HUDEP-2 (cell line): ENCODE results near the gene METTL21C.

Source experiments
- DNase-seq, 76 experiments: peaks; one replicate each; lab custom pipeline; 2025; ENCODE audit not compliant: unreplicated experiment in 76 of 76; lab: John Stamatoyannopoulos, UW

METTL21C gene

GRCh38 chr13:102694937-102695336, at the start of gene METTL21C:
Gene METTL21C (minus strand): TSS chr13:102695044. CDS start chr13:102694498, 546 bp downstream.
- no peak for DNase-seq

DNA sequence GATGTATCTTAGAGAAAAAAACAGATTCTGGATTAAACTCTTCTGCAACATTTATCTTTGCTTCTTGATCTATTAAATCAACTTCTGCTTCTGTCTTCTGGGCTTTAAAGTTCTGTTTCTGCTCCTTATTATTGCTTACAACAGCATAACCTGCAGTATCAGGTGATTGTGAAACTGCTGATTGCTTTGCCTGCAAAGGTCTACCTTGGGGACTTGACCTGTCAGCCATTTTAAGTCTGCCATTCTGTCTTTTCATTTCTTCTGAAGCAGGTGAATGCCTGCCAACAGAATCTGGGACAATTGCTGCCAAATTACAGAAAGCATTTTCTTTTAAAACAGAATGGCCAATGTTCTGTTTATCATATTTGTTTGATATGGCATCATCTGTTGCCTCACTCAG, 47.7 kb upstream of the METTL21C start:
- no peak for DNase-seq

GRCh38 chr13:102742101-102742500, 47.3 kb upstream of the METTL21C start:
- DNase-seq, result no peak

DNA sequence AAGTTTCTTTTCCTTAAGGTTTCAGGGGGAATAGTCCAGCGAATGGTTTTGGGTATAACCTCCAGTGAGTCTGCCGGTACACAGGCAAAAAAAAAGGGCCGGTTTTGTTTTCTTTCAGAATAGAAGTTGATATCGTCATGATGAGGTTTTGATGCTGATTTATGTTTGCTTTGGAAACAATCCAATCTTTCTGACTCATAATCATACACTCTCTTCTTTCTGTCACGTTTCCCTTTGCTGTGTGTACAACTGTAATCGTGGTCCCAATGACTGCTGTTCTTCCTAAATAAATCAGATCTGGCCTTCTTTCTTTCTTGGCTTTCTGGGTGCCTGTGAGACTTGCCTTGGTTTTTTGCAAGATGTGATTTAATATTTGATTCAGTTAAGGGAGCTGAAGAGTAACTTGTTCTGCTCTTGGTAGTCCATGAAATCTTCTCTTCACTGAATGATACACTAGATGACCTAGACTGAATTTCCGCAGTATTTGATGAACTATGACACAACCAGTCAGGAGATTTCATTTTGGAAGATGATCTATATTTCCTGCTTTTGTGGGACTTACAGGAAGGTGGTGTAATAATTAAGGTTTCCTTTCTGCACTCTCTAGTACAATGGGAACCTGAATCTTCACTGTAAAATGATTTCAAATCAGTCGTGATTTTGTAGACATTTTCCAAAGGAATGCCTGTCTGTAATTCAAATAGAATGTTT, 34.9 kb upstream of the METTL21C start:
- peak in 1 of 76 experiments; percentile 5 for DNase-seq

DNA sequence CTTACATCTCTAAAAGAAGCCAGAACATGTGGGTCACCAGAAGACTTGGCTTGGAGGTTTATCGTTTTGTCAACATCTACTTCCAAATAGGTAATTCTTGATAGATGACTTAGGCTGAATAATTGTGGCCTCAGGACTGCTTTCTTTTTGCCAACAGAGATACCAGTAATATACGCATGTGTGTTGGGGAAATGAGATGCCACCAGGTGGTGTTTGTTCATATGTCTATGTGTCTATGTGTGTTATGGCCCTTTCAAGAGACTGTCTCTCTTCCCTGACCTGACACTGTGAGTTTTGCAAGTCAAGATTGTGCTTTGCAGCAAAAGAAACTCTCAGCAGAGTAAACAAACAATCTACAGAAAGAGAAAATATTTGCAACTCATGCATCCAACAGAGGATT, 31.6 kb upstream of the METTL21C start:
- DNase-seq, result peak in 19 of 76 experiments; percentile 2 to 41 (median 16)

- DNase-seq, result peak in 10 of 76 experiments; percentile 1 to 29 (median 8)
Observed at GRCh38 chr13:102724923-102725322, 30.1 kb upstream of the METTL21C start.

DNA sequence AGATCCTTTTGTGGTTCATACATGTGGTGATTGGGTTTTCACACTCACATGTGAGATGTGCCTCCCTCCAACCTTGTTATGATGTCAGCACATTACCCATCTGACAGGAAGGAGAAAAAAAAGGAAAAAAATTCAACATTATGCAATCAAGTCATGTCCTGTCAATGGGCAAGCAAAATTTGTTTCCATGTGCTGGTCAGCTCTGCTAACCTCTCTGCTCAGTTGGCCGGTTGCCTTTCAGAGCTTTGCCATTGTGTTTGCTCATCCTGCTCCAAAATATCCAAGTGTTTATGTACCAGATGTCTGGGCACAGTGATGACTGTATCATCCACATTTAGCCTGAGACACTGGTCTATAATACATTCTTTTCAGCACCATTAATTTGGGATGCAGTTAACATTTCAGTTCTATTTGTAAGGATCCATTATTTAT, 27.0 kb upstream of the METTL21C start:
- DNase-seq, result no peak

GRCh38 chr13:102718746-102719145, 23.9 kb upstream of the METTL21C start:
- DNase-seq, result no peak

DNA sequence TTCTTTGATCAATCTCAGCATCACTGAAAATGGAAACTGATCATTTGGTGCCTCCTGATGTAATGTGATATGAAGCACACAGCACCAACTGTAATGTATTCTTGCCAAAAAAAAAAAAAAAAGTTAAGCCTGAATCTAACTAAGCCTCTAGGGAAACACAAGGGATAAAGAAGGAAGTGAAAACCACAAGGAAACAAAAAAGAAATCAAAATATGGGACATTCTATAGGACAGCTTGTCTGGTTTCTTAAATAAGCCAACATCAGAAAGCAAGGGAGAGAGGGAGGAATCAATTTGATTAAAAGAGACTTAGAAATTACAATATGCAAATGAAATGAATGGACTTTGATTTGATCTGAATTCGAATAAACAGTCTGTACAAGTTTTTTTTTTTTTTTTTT, 20.6 kb upstream of the METTL21C start:
- DNase-seq, result no peak

DNA sequence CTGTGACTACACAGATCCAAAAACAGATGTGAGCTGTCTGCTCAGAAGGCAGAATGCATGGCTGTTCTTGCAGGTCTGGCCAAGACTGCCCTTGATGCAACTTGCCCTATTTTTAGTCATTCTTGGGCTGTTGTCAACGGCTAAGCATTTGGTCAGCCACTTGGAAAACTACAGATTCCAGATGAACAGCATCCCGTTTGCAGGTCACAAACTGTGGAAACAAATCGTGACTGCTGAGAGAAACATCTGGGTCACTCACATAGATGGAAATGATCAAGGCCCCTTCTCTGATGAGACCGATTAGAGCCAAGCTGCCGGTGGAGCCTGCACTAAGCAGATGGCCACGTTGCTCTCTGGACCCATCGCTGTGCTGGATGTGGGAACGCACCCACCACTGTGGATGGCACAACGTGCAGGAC, 15.4 kb upstream of the METTL21C start:
- DNase-seq, result no peak

GRCh38 chr13:102709536-102709935, 14.7 kb upstream of the METTL21C start:
- no peak for DNase-seq

DNA sequence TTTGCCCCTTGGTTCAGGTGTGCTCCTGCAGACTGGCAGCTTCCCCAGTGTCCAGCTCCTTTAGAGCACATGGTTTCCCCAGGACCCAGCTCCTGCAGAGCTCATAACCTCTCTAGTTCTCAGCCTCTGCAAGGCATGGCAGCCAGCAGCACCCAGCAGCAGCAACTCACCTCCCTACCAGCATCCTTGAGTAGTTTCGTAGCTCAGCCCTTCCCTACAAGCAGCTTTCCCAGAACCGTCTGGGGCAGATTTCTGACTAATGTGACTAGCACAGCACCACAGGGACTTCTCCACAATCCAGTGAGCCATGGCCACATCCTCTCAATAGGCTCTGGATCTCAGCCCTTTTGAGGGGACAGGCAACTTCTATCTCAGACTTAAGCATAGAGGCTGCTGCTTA, 14.1 kb upstream of the METTL21C start:
- DNase-seq, result no peak

DNA sequence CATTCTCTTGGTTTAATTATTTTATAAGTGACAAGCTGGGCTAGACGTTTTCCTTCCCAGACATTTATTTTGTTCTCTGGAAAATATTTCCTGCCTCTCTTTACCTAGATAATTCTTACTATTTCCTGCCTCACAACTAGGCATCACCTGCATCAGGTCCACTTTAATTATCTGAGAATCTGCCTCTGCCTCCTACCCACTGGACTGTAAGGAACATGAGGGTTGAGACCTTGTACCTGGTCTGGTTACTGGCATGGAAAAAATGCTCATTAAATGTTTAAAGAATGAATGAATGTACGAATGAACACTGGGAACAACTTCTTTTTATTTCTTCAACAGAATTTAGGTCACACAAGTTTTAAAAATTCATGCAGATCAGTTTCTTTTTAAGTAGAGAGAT, 13.4 kb upstream of the METTL21C start:
- no peak for DNase-seq

DNA sequence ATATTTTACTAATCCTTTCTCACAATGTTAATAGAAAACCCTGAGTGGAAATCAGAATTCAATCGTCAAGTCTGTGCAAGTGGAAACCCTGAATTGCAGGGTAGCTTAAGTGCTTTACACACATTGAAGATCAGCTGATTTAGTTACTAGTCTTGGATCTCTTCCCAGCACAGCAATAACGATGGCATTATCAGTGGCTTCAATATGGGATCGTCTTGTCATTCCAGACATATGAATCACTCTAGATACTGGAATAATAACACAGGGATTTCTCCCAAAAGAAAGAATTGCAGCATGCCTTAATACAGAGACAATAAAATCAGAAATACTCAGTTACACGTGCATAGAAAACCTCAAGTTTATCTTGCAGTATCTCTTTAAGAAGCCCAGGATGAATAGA, 12.6 kb upstream of the METTL21C start:
- DNase-seq, result no peak

DNA sequence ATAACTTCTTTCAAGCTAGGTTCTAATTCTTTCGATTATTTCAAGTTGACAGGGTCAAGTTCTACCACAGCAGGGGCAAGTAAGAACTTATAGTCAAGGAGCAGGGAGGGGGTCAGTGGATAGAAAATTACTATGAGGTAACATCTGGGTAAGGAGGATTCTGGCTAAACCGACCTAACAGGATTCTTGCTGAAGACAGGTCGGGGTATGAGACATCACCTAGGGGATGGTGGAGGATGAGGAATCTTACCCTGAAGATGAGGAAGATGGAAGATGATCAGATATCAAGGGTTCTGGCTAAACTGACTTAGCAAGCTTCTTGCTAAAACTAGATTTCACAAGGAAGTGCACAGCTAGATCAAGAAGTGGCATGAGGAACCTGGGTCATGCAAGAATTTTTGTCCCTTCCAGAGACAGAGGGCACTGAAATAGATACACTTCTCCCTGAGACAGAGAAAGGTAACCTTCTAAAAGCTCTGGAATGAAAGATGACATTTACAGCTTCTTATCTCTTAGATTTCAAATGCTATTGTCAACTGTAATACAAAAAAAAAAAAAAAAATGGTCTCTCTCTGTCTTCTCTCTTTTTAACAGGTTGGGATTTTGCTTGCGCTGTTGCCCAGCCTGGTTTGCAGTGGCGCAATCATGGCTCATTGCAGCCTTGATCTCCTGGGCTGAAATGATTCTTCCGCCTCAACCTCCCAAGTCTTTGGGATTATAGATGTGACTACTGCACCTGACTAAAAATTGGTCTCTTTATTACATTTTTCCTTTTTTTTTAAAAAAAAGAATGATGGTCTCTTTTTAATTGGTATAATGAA, 9.6 kb upstream of the METTL21C start:
- no peak for DNase-seq

- DNase-seq, result no peak
Observed at GRCh38 chr13:102703726-102704035, 8.8 kb upstream of the METTL21C start.

DNA sequence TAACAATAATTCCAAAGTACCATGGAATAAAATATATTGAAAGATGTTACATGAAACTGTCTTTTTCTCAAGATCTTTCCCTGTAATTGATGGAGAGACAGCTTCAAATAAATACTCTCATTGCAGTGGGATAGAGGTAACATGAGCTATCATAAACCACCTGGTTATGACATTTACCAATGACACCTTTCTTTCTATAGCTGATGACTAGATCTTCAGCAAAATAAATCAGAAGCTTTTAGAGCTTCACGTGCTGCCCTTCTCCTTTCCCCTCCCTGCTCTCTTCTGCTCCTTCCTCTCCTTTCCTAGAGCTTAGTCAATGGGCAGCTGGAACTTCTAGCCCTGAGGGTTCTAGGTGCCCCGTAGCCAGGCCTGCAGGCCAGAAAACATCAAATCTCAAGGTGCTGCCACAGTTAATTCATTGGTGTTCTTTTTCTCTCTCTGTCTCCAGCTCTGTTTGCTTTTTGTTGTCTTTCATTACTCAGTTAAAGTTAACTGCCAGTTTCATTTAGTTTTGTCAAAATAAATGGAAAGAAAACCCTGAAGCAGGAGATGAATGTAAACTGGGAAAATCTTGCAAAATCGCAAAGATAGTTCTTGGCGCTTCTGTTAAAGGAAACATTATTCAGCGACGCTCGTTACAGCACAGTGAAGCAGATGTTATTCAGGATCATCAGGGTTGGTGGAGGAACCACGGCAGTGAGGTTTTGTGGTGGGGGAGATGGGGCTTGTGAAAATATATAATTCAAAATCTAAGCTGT, 8.3 kb upstream of the METTL21C start:
- DNase-seq, result no peak

DNA sequence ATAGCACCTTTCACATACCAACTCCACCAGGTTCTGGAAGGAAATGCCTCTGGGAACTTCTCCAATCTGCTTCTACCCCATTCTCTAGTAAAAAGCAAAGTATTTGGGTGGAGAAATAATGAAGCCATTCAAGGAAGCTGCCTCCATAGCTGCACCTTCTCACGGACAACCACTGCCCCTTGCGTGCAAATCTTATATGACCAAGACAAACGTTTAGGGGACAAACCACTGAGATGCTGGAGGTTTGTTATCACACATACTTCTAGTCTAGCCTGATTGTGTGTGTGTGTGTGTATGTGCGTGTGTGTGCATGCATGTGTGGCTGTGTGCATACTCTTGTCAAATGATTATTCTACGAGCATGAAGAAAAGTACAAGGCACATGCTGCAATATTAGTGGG, 6.5 kb upstream of the METTL21C start:
- DNase-seq, result no peak

GRCh38 chr13:102700088-102701031, 5.5 kb upstream of the METTL21C start:
- no peak for DNase-seq

- DNase-seq, result no peak
Observed at GRCh38 chr13:102699504-102699903, 4.7 kb upstream of the METTL21C start.
